GM23338 (cell line): Measurements from ENCODE around the gene CRYM. TPM values are rescaled to one million over a fixed set of nuclear protein-coding genes. Genes with fewer than 3 reads are reported as not detected.

ENCODE experiments used
- ATAC-seq: fragments of 200-7000 bp; cut with Tn5 transposase; 3 replicates; pipeline ENCODE4 v1.9.1; 2020
- DNase-seq: peaks from one replicate; pipeline ENCODE4 v3.0.0-alpha.2; 2015; ENCODE audit warnings: low spot score
- H2AFZ ChIP-seq: fragments of 200-600 bp; sonication (generic); 2 replicates; pipeline ENCODE4 v1.8.0; 2016; ENCODE audit warnings: antibody characterized with exemption, mild to moderate bottlenecking, moderate library complexity
- H3F3A ChIP-seq: fragments of 200-600 bp; sonication (generic); replicated peaks from 2 replicates; pipeline ENCODE4 v1.8.0; 2017; ENCODE audit warnings: antibody characterized with exemption, mixed run types, low read depth
- H3K27ac ChIP-seq: fragments of 200-600 bp; sonication (generic); 2 replicates; pipeline ENCODE4 v1.6.1; 2016; ENCODE audit warnings: low read depth
- H3K27me3 ChIP-seq: fragments of 200-600 bp; sonication (generic); 2 replicates; pipeline ENCODE4 v1.8.0; 2016; ENCODE audit warnings: mild to moderate bottlenecking, mixed run types, moderate library complexity; ENCODE audit not compliant: insufficient read depth
- H3K36me3 ChIP-seq: fragments of 200-600 bp; sonication (generic); 2 replicates; pipeline ENCODE4 v1.8.0; 2016; ENCODE audit warnings: mild to moderate bottlenecking; ENCODE audit not compliant: insufficient read depth
- H3K4me1 ChIP-seq: fragments of 200-600 bp; sonication (generic); 2 replicates; pipeline ENCODE4 v1.8.0; 2016; ENCODE audit warnings: mild to moderate bottlenecking, moderate library complexity; ENCODE audit not compliant: insufficient read depth
- H3K4me2 ChIP-seq: fragments of 200-600 bp; sonication (generic); 2 replicates; pipeline ENCODE4 v1.7.1; 2017; ENCODE audit warnings: mixed run types
- H3K4me3 ChIP-seq: fragments of 200-600 bp; sonication (generic); 2 replicates; pipeline ENCODE4 v1.6.1; 2016; ENCODE audit warnings: mixed run types
- H3K79me2 ChIP-seq: fragments of 200-600 bp; sonication (generic); replicated peaks from 2 replicates; pipeline ENCODE4 v1.8.0; 2017; ENCODE audit warnings: mild to moderate bottlenecking; ENCODE audit not compliant: insufficient read depth
- H3K9me2 ChIP-seq: fragments of 200-600 bp; sonication (generic); 2 replicates; pipeline ENCODE4 v1.8.0; 2017; ENCODE audit not compliant: insufficient read depth
- H4K20me1 ChIP-seq: fragments of 200-600 bp; sonication (generic); replicated peaks from 2 replicates; pipeline ENCODE4 v1.8.0; 2017; ENCODE audit warnings: mild to moderate bottlenecking; ENCODE audit not compliant: insufficient read depth
- H3K27ac Mint-ChIP-seq: 2 replicates; pipeline ENCODE4 v1.8.0; 2020; ENCODE audit warnings: inconsistent platforms, mild to moderate bottlenecking, moderate library complexity, mixed read lengths
- H3K27me3 Mint-ChIP-seq: 3 replicates; pipeline ENCODE4 v1.8.0; 2022; ENCODE audit warnings: low read depth, mild to moderate bottlenecking, moderate library complexity, mixed read lengths, inconsistent platforms; ENCODE audit not compliant: insufficient read depth, poor library complexity
- H3K36me3 Mint-ChIP-seq: 3 replicates; pipeline ENCODE4 v1.8.0; 2021; ENCODE audit warnings: low read depth, mild to moderate bottlenecking, inconsistent platforms, moderate library complexity, mixed read lengths
- H3K4me1 Mint-ChIP-seq: 3 replicates; pipeline ENCODE4 v1.8.0; 2020; ENCODE audit warnings: mild to moderate bottlenecking, inconsistent platforms, mixed read lengths
- H3K4me3 Mint-ChIP-seq: 3 replicates; pipeline ENCODE4 v1.8.0; 2021; ENCODE audit warnings: moderate library complexity, mild to moderate bottlenecking, inconsistent platforms, mixed read lengths
- H3K9me3 Mint-ChIP-seq: 3 replicates; pipeline ENCODE4 v1.8.0; 2020; ENCODE audit warnings: moderate library complexity, mild to moderate bottlenecking, inconsistent platforms, mixed read lengths
- EZH2phosphoT487 ChIP-seq: fragments of 200-600 bp; sonication (generic); IDR thresholded peaks from one replicate; pipeline ENCODE4 v1.8.1; 2018; ENCODE audit warnings: antibody characterized with exemption; ENCODE audit not compliant: unreplicated experiment
- JUNB ChIP-seq: IDR thresholded peaks from one replicate; pipeline ENCODE4 v1.6.1; 2016; ENCODE audit warnings: antibody characterized with exemption; ENCODE audit not compliant: unreplicated experiment
- STAT1 ChIP-seq: IDR thresholded peaks from one replicate; pipeline ENCODE4 v1.6.1; 2016; ENCODE audit warnings: antibody characterized with exemption; ENCODE audit not compliant: unreplicated experiment
- ZNF331 ChIP-seq: fragments of 250-450 bp; sonication (Bioruptor Pico); IDR thresholded peaks from 2 replicates; pipeline ENCODE4 v1.5.0; 2020; ENCODE audit warnings: low read depth, mild to moderate bottlenecking, moderate library complexity
- ZNF462 ChIP-seq: fragments of 250-450 bp; sonication (Bioruptor Pico); IDR thresholded peaks from 2 replicates; pipeline ENCODE4 v1.5.0; 2020; ENCODE audit warnings: mild to moderate bottlenecking, moderate library complexity
- polyA plus RNA-seq: library from polyadenylated mRNA; unstranded; fragments of >200 nt; fragmentation: Nextera tagmentation; extraction: Ambion mirVana; gene quantifications from 2 replicates; pipeline ENCODE4 v1.2.1, GENCODE V29; 2016
- total RNA-seq: library from RNA; depleted of rRNA; stranded (reverse); fragments of >200 nt; shearing (Covaris generic); gene quantifications from 2 replicates; pipeline ENCODE4 v1.2.3, GENCODE V29; 2014
- TF ChIP-seq, protein P1 (sequence below): IDR thresholded peaks from 2 replicates; pipeline ENCODE4 v1.6.1; 2016; ENCODE audit warnings: antibody characterized with exemption
- TF ChIP-seq, protein P2 (sequence below), 2 experiments: fragments of 200-600 bp in 1 of 2; sonication (generic) in 1 of 2; conservative IDR thresholded peaks; 2 replicates each; pipeline versions ENCODE4 v1.5.1 to v1.6.1; 2016 to 2017; ENCODE audit warnings: antibody characterized with exemption in 2 of 2, low read depth in 2 of 2, mild to moderate bottlenecking in 2 of 2, moderate library complexity in 1 of 2

Gene CRYM
- total and polyA plus RNA-seq, 2 experiments from 2014 or later: 15.2 to 18.0 TPM

DNA sequence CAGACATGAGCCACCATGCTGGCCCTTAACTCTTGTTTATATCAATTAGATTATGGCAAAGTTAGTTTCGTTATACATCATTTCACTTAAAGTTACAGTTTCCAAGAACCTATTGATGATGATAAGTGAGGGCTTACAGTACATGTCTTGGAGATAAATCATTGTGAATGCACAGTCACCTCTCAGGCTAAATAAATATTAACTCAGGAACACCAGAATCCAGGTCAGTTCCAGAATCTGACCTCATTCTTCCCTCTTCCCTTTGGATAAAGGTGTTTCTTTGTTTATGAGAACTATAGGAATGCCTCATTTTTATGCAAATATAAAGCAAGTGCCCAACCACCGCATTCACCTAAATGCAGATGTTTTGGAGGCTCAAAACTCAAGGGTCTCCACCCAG is 48.4 kb upstream of the CRYM start (continued):
- TF ChIP-seq ZNF462 (CRISPR knock-in tag) (no peak), EZH2phosphoT487 (no peak)
- TF ChIP-seq, protein P1, sequence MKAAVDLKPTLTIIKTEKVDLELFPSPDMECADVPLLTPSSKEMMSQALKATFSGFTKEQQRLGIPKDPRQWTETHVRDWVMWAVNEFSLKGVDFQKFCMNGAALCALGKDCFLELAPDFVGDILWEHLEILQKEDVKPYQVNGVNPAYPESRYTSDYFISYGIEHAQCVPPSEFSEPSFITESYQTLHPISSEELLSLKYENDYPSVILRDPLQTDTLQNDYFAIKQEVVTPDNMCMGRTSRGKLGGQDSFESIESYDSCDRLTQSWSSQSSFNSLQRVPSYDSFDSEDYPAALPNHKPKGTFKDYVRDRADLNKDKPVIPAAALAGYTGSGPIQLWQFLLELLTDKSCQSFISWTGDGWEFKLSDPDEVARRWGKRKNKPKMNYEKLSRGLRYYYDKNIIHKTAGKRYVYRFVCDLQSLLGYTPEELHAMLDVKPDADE: no peak
- TF ChIP-seq, protein P2, sequence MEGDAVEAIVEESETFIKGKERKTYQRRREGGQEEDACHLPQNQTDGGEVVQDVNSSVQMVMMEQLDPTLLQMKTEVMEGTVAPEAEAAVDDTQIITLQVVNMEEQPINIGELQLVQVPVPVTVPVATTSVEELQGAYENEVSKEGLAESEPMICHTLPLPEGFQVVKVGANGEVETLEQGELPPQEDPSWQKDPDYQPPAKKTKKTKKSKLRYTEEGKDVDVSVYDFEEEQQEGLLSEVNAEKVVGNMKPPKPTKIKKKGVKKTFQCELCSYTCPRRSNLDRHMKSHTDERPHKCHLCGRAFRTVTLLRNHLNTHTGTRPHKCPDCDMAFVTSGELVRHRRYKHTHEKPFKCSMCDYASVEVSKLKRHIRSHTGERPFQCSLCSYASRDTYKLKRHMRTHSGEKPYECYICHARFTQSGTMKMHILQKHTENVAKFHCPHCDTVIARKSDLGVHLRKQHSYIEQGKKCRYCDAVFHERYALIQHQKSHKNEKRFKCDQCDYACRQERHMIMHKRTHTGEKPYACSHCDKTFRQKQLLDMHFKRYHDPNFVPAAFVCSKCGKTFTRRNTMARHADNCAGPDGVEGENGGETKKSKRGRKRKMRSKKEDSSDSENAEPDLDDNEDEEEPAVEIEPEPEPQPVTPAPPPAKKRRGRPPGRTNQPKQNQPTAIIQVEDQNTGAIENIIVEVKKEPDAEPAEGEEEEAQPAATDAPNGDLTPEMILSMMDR (conservative IDR thresholded peaks at IDR 0.05; ENCODE audit: low read depth in 2 of 2): no peak

GRCh38 chr16:21324267-21324666 is 46.2 kb upstream of the CRYM start:
- Histone ChIP-seq H3K4me2 (no peak overlapping the region), H3F3A (no peaks in the 10 kb centered on the region), H2AFZ (no peak overlapping the region), H3K9me2 (no peaks in the 10 kb centered on the region), H4K20me1 (no peaks in the 10 kb centered on the region), H3K4me1 (peaks cover 9% of the 10 kb centered on the region), H3K4me3 (no peak overlapping the region), H3K36me3 (no peaks in the 10 kb centered on the region), H3K79me2 (no peaks in the 10 kb centered on the region), H3K27ac (no peak overlapping the region), H3K27me3 (no peaks in the 10 kb centered on the region)
- Mint-ChIP-seq H3K27me3 (peaks cover 6% of the 10 kb centered on the region), H3K4me3 (no peak overlapping the region), H3K27ac (no peak overlapping the region), H3K36me3 (peaks cover 23% of the 10 kb centered on the region), H3K9me3 (peaks cover 29% of the 10 kb centered on the region), H3K4me1 (peaks cover 21% of the 10 kb centered on the region)
- DNase-seq (no peak), ATAC-seq (no peak)
- TF ChIP-seq STAT1 (no peak), ZNF331 (CRISPR knock-in tag) (no peak), JUNB (no peak), ZNF462 (CRISPR knock-in tag) (no peak)
